K562 (cell line): ENCODE measurements around the gene LEO1. TPM values are rescaled to one million over a fixed set of nuclear protein-coding genes. Genes with fewer than 3 reads are reported as not detected.

Source experiments
- CEBPB ChIP-seq: fragments of 450-650 bp; IDR thresholded peaks from 2 replicates; pipeline ENCODE4 v1.6.1; 2016; ENCODE audit warnings: missing genetic modification characterization, missing compliant biosample characterization
- CHAMP1 ChIP-seq: fragments of 450-650 bp; IDR thresholded peaks from 2 replicates; pipeline ENCODE4 v1.6.1; 2016; ENCODE audit warnings: mild to moderate bottlenecking
- CHD2 ChIP-seq: IDR thresholded peaks from 2 replicates; pipeline ENCODE4 v1.6.1; 2011; ENCODE audit warnings: low read depth, low read length
- CREB1 ChIP-seq, 2 experiments: sonication (generic) in 1 of 2; formaldehyde crosslinking in 1 of 2; IDR thresholded peaks; 2 replicates each; pipeline versions ENCODE4 v1.6.1 to v1.8.0; 2012 to 2022; ENCODE audit warnings: inconsistent platforms in 1 of 2, mild to moderate bottlenecking in 1 of 2, missing genetic modification reagents in 1 of 2, moderate library complexity in 1 of 2
- GATAD2A ChIP-seq: fragments of 450-650 bp; IDR thresholded peaks from 2 replicates; pipeline ENCODE4 v1.6.1; 2017
- HOXB6 ChIP-seq: fragments of 250-450 bp; sonication (Bioruptor Pico); IDR thresholded peaks from 2 replicates; pipeline ENCODE4 v1.5.1; 2022; ENCODE audit warnings: mild to moderate bottlenecking, borderline replicate concordance
- MAFK ChIP-seq: IDR thresholded peaks from 2 replicates; pipeline ENCODE4 v1.6.1; 2011; ENCODE audit warnings: low read length, improper control_type of control experiment
- NFATC3 ChIP-seq: fragments of 450-650 bp; IDR thresholded peaks from 2 replicates; pipeline ENCODE4 v1.6.1; 2017; ENCODE audit warnings: mild to moderate bottlenecking
- NFIC ChIP-seq: fragments of 450-650 bp; IDR thresholded peaks from 2 replicates; pipeline ENCODE4 v1.6.1; 2017; ENCODE audit warnings: mild to moderate bottlenecking, inconsistent platforms
- NR2C2 ChIP-seq, 2 experiments: fragments of 200-800 bp in 1 of 2; sonication (Bioruptor generic) in 1 of 2; sonication (generic) in 1 of 2; formaldehyde crosslinking in 1 of 2; IDR thresholded peaks; 2 replicates each; pipeline versions ENCODE4 v1.6.1 to v1.8.0; 2016 to 2022; ENCODE audit warnings: mild to moderate bottlenecking in 1 of 2, missing compliant biosample characterization in 1 of 2, missing genetic modification characterization in 1 of 2, missing genetic modification reagents in 1 of 2
- NUFIP1 ChIP-seq: fragments of 450-650 bp; IDR thresholded peaks from 2 replicates; pipeline ENCODE4 v1.6.1; 2018; ENCODE audit not compliant: partially characterized antibody
- PYGO2 ChIP-seq: fragments of 450-650 bp; IDR thresholded peaks from 2 replicates; pipeline ENCODE4 v1.6.1; 2016; ENCODE audit warnings: mild to moderate bottlenecking, missing genetic modification characterization, moderate library complexity, missing compliant biosample characterization
- RBM17 ChIP-seq: fragments of 200-400 bp; formaldehyde crosslinking; IDR thresholded peaks from 2 replicates; pipeline ENCODE4 v1.6.1; 2017; ENCODE audit warnings: low read depth, mild to moderate bottlenecking, low read length, borderline replicate concordance
- RCOR1 ChIP-seq, 2 experiments: IDR thresholded peaks; 2 replicates each; pipeline ENCODE4 v1.6.1; 2012; ENCODE audit warnings: low read depth in 2 of 2, low read length in 2 of 2, borderline replicate concordance in 1 of 2, improper control_type of control experiment in 1 of 2
- SMARCA5 ChIP-seq: fragments of 450-650 bp; IDR thresholded peaks from 2 replicates; pipeline ENCODE4 v1.6.1; 2016
- SMC3 ChIP-seq: conservative IDR thresholded peaks from 2 replicates; pipeline ENCODE4 v1.6.1; 2011; ENCODE audit warnings: low read depth, low read length, improper control_type of control experiment; ENCODE audit not compliant: insufficient read depth
- SREBF2 ChIP-seq: sonication (generic); formaldehyde crosslinking; IDR thresholded peaks from 2 replicates; pipeline ENCODE4 v1.4.0; 2020; ENCODE audit warnings: mild to moderate bottlenecking, missing genetic modification reagents
- TCFL5 ChIP-seq: fragments of 250-450 bp; sonication (Bioruptor Pico); conservative IDR thresholded peaks from 2 replicates; pipeline ENCODE4 v1.6.1; 2021; ENCODE audit warnings: mild to moderate bottlenecking, moderate library complexity, matching md5 sums
- THRA ChIP-seq: fragments of 450-650 bp; IDR thresholded peaks from 2 replicates; pipeline ENCODE4 v1.6.1; 2017; ENCODE audit warnings: mild to moderate bottlenecking, moderate library complexity
- ZC3H8 ChIP-seq: fragments of 450-650 bp; IDR thresholded peaks from 2 replicates; pipeline ENCODE4 v1.6.1; 2017
- ZNF3 ChIP-seq: fragments of 250-450 bp; sonication (Bioruptor Pico); IDR thresholded peaks from 2 replicates; pipeline ENCODE4 v1.5.0; 2021; ENCODE audit warnings: mild to moderate bottlenecking, moderate library complexity
- ZNF589 ChIP-seq: fragments of 200-800 bp; sonication (Bioruptor generic); IDR thresholded peaks from 2 replicates; pipeline ENCODE4 v1.6.1; 2016; ENCODE audit warnings: low read depth, missing genetic modification characterization, missing compliant biosample characterization
- ZNF780A ChIP-seq: fragments of 250-450 bp; sonication (Bioruptor Pico); IDR thresholded peaks from 2 replicates; pipeline ENCODE4 v1.5.0; 2021; ENCODE audit warnings: mild to moderate bottlenecking
- polyA plus RNA-seq, 8 experiments: library from polyadenylated mRNA; depleted of rRNA in 4 of 8; stranded (reverse) in 5 of 8; unstranded in 3 of 8; fragments of >200 nt; fragmentation: Nextera tagmentation in 2 of 8; fragmentation: Illumina TruSeq in 1 of 8; extraction: Ambion mirVana in 2 of 8; extraction: Trizol in 1 of 8; gene quantifications; 2 replicates each; pipeline versions ENCODE4 v1.2.1 to v1.2.3, GENCODE V29; 2011 to 2014; ENCODE audit warnings: inconsistent platforms in 1 of 8, missing spikeins in 1 of 8
- total RNA-seq, 7 experiments: library from RNA; depleted of rRNA in 6 of 7; stranded (reverse); fragments of >200 nt in 6 of 7; fragmentation: Illumina TruSeq in 2 of 7; extraction: Trizol in 2 of 7; gene quantifications; 2 replicates each; pipeline versions ENCODE4 v1.2.1 to v1.2.3, GENCODE V29; 2011 to 2021; ENCODE audit warnings: low replicate concordance in 1 of 7
- TF ChIP-seq, protein P1 (sequence below): fragments of 450-650 bp; formaldehyde crosslinking; IDR thresholded peaks from 2 replicates; pipeline ENCODE4 v1.4.0; 2020; ENCODE audit warnings: mild to moderate bottlenecking, moderate library complexity

LEO1 gene
- total and polyA plus RNA-seq, 9 of the 15 experiments (the other 6 are each of a cell fraction or from before 2014, with no cell fraction given), result 8.4 to 48.3 (median 37.9) TPM

GRCh38 chr15:52010633-52011595 lies 39.3 kb upstream of the LEO1 start (continued):
- TF ChIP-seq NR2C2 (CRISPR knock-in tag; IDR thresholded peaks at IDR 0.05), result no peak
- TF ChIP-seq NR2C2 (tag; IDR thresholded peaks at IDR 0.05), result no peak
- TF ChIP-seq SMC3, result no peak
- TF ChIP-seq ZNF780A (CRISPR knock-in tag), result no peak
- TF ChIP-seq NUFIP1, result no peak
- TF ChIP-seq PYGO2 (tag), result 0 out of 2 replicates have a peak, but pooled peaks have one; percentile 27
- no peak for TF ChIP-seq ZC3H8
- no peak for TF ChIP-seq THRA
- no peak for TF ChIP-seq NFATC3
- peak; percentile 85; the same call in 1 of the 2 replicates for TF ChIP-seq ZNF589 (CRISPR knock-in tag)
- TF ChIP-seq CREB1 (IDR thresholded peaks at IDR 0.05), result no peak
- TF ChIP-seq CREB1 (CRISPR knock-in tag; IDR thresholded peaks at IDR 0.05), result no peak
- no peak for TF ChIP-seq CEBPB (tag)
- TF ChIP-seq ZNF3, result no peak
- peak; percentile 10; the same call in 1 of the 2 replicates for TF ChIP-seq GATAD2A
- no peak for TF ChIP-seq CHAMP1
- TF ChIP-seq NFIC, result peak; percentile 92
- TF ChIP-seq CHD2, result no peak
- TF ChIP-seq HOXB6 (CRISPR knock-in tag), result no peak
- TF ChIP-seq MAFK, result 0 out of 2 replicates have a peak, but pooled peaks have one; percentile 24
- TF ChIP-seq SMARCA5, result no peak
- TF ChIP-seq TCFL5 (CRISPR knock-in tag), result no peak
- TF ChIP-seq, protein P1, sequence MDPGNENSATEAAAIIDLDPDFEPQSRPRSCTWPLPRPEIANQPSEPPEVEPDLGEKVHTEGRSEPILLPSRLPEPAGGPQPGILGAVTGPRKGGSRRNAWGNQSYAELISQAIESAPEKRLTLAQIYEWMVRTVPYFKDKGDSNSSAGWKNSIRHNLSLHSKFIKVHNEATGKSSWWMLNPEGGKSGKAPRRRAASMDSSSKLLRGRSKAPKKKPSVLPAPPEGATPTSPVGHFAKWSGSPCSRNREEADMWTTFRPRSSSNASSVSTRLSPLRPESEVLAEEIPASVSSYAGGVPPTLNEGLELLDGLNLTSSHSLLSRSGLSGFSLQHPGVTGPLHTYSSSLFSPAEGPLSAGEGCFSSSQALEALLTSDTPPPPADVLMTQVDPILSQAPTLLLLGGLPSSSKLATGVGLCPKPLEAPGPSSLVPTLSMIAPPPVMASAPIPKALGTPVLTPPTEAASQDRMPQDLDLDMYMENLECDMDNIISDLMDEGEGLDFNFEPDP (CRISPR knock-in tag), result no peak
- 0 out of 2 replicates have a peak, but pooled peaks have one; percentile 47 for TF ChIP-seq SREBF2
- no peak for TF ChIP-seq RCOR1 (IDR thresholded peaks at IDR 0.05; ENCODE audit: borderline replicate concordance in 1 of 2, low read depth in 2 of 2, low read length in 2 of 2)
- no peak for TF ChIP-seq RBM17
